ENCODE data around the gene FYN.
A peak's percentile ranks its signal among the peaks of the same experiment; 100 is the strongest.

FYN gene

GRCh38 chr6:111732390-111732789, 140.9 kb downstream of the FYN start:
- H3K4me3 ChIP-seq (ENCODE audit: low read depth, low read length), result no peak overlapping the region
- H3K36me3 ChIP-seq (ENCODE audit: control insufficient read depth, insufficient read depth, low read length), result peaks cover 8% of the 10 kb centered on the region; the same call in 1 of the 2 replicates
- no peaks in the 10 kb centered on the region for H3K27me3 ChIP-seq (ENCODE audit: control insufficient read depth, insufficient read depth, low read length)
- H3K4me1 ChIP-seq (ENCODE audit: control insufficient read depth, insufficient read depth, low read length), result peaks cover 21% of the 10 kb centered on the region
- no peak overlapping the region for H3K9ac ChIP-seq (ENCODE audit: low read length)
- H3K9me3 ChIP-seq (ENCODE audit: control insufficient read depth, insufficient read depth, low read depth, low read length), result peaks cover 20% of the 10 kb centered on the region
- no peak overlapping the region for H3K27ac ChIP-seq (ENCODE audit: low read depth, low read length)

GRCh38 chr6:111731456-111732195, 141.6 kb downstream of the FYN start:
- H3K27ac ChIP-seq (ENCODE audit: low read depth, low read length), result no peak overlapping the region
- H3K9ac ChIP-seq (ENCODE audit: low read length), result no peak overlapping the region
- H3K36me3 ChIP-seq (ENCODE audit: control insufficient read depth, insufficient read depth, low read length), result peaks cover 8% of the 10 kb centered on the region; the same call in 1 of the 2 replicates
- H3K4me3 ChIP-seq (ENCODE audit: low read depth, low read length), result 0 out of 2 replicates have a peak overlapping the region, but pooled peaks have one; percentile 11
- no peaks in the 10 kb centered on the region for H3K27me3 ChIP-seq (ENCODE audit: control insufficient read depth, insufficient read depth, low read length)
- H3K4me1 ChIP-seq (ENCODE audit: control insufficient read depth, insufficient read depth, low read length), result peaks cover 21% of the 10 kb centered on the region
- peaks cover 20% of the 10 kb centered on the region for H3K9me3 ChIP-seq (ENCODE audit: control insufficient read depth, insufficient read depth, low read depth, low read length)

GRCh38 chr6:111730864-111731263, 142.4 kb downstream of the FYN start:
- 0 out of 2 replicates have a peak overlapping the region, but pooled peaks have one; percentile 11 for H3K4me3 ChIP-seq (ENCODE audit: low read depth, low read length)
- H3K27me3 ChIP-seq (ENCODE audit: control insufficient read depth, insufficient read depth, low read length), result no peaks in the 10 kb centered on the region
- H3K4me1 ChIP-seq (ENCODE audit: control insufficient read depth, insufficient read depth, low read length), result peaks cover 21% of the 10 kb centered on the region
- H3K9me3 ChIP-seq (ENCODE audit: control insufficient read depth, insufficient read depth, low read depth, low read length), result peaks cover 20% of the 10 kb centered on the region
- no peak overlapping the region for H3K27ac ChIP-seq (ENCODE audit: low read depth, low read length)
- H3K9ac ChIP-seq (ENCODE audit: low read length), result no peak overlapping the region
- H3K36me3 ChIP-seq (ENCODE audit: control insufficient read depth, insufficient read depth, low read length), result peaks cover 8% of the 10 kb centered on the region; the same call in 1 of the 2 replicates

- Histone ChIP-seq H3K36me3 (ENCODE audit: control insufficient read depth, insufficient read depth, low read length) (no peaks in the 10 kb centered on the region), H3K27me3 (ENCODE audit: control insufficient read depth, insufficient read depth, low read length) (no peaks in the 10 kb centered on the region), H3K27ac (ENCODE audit: low read depth, low read length) (no peak overlapping the region), H3K9ac (ENCODE audit: low read length) (no peak overlapping the region), H3K9me3 (ENCODE audit: control insufficient read depth, insufficient read depth, low read depth, low read length) (peaks cover 7% of the 10 kb centered on the region), H3K4me3 (ENCODE audit: low read depth, low read length) (no peak overlapping the region), H3K4me1 (ENCODE audit: control insufficient read depth, insufficient read depth, low read length) (peaks cover 27% of the 10 kb centered on the region)
Measured at GRCh38 chr6:111727802-111728201, 145.4 kb downstream of the FYN start.

DNA sequence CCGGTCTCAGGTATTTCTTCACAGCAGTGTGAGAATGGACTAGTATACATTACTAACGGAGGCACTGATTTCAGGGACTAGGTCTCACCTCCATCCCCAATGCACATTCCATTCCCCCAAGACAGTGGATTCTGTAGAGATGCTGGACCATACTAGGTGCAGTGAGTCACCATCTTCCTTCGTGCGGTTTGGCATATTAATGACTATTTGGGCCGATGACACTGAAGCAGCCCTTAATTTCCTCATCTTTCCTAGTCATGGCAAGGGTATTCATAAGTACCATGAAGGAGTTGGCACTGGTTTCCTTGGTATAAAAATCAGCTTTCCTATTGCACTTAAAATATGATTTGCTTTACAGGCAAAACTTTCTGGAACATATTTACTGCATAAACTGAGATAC, 146.2 kb downstream of the FYN start:
- Histone ChIP-seq H3K36me3 (ENCODE audit: control insufficient read depth, insufficient read depth, low read length) (no peaks in the 10 kb centered on the region), H3K9me3 (ENCODE audit: control insufficient read depth, insufficient read depth, low read depth, low read length) (no peaks in the 10 kb centered on the region), H3K4me3 (ENCODE audit: low read depth, low read length) (no peak overlapping the region), H3K4me1 (ENCODE audit: control insufficient read depth, insufficient read depth, low read length) (peaks cover 26% of the 10 kb centered on the region), H3K27me3 (ENCODE audit: control insufficient read depth, insufficient read depth, low read length) (no peaks in the 10 kb centered on the region), H3K27ac (ENCODE audit: low read depth, low read length) (no peak overlapping the region), H3K9ac (ENCODE audit: low read length) (no peak overlapping the region)

- Histone ChIP-seq H3K9ac (ENCODE audit: low read length) (no peak overlapping the region), H3K27me3 (ENCODE audit: control insufficient read depth, insufficient read depth, low read length) (no peaks in the 10 kb centered on the region), H3K9me3 (ENCODE audit: control insufficient read depth, insufficient read depth, low read depth, low read length) (no peaks in the 10 kb centered on the region), H3K27ac (ENCODE audit: low read depth, low read length) (no peak overlapping the region), H3K36me3 (ENCODE audit: control insufficient read depth, insufficient read depth, low read length) (no peaks in the 10 kb centered on the region), H3K4me3 (ENCODE audit: low read depth, low read length) (no peak overlapping the region), H3K4me1 (ENCODE audit: control insufficient read depth, insufficient read depth, low read length) (peaks cover 11% of the 10 kb centered on the region; the same call in 1 of the 2 replicates)
Measured at GRCh38 chr6:111725446-111726112, 147.7 kb downstream of the FYN start.

DNA sequence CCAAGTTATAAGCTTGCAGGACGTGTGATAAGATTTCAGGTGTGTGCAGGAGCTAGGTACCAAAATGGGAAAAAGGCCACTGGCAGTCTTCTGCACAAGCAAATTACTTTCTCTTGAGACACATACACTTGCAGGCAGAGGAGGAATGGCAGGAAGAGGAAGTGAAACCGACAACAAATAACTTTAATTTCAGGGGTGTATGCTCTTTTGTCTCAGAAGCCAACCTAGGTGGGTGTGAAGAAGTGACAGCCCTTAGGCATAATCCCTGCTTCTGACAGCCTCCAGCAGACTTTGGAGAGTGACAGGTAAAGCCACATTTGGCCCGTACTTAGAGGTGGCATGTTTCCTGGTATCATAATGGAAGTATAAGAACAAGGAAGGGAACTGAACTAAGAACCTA, 148.7 kb downstream of the FYN start:
- Histone ChIP-seq H3K9ac (ENCODE audit: low read length) (no peak overlapping the region), H3K27ac (ENCODE audit: low read depth, low read length) (no peak overlapping the region), H3K9me3 (ENCODE audit: control insufficient read depth, insufficient read depth, low read depth, low read length) (no peaks in the 10 kb centered on the region), H3K27me3 (ENCODE audit: control insufficient read depth, insufficient read depth, low read length) (no peaks in the 10 kb centered on the region), H3K4me1 (ENCODE audit: control insufficient read depth, insufficient read depth, low read length) (peaks cover 6% of the 10 kb centered on the region; the same call in 1 of the 2 replicates), H3K4me3 (ENCODE audit: low read depth, low read length) (no peak overlapping the region), H3K36me3 (ENCODE audit: control insufficient read depth, insufficient read depth, low read length) (peaks cover 3% of the 10 kb centered on the region; the same call in 1 of the 2 replicates)

GRCh38 chr6:111724039-111724438, 149.2 kb downstream of the FYN start:
- Histone ChIP-seq H3K4me3 (ENCODE audit: low read depth, low read length) (no peak overlapping the region), H3K27ac (ENCODE audit: low read depth, low read length) (no peak overlapping the region), H3K9me3 (ENCODE audit: control insufficient read depth, insufficient read depth, low read depth, low read length) (no peaks in the 10 kb centered on the region), H3K27me3 (ENCODE audit: control insufficient read depth, insufficient read depth, low read length) (no peaks in the 10 kb centered on the region), H3K4me1 (ENCODE audit: control insufficient read depth, insufficient read depth, low read length) (peaks cover 6% of the 10 kb centered on the region; the same call in 1 of the 2 replicates), H3K9ac (ENCODE audit: low read length) (no peak overlapping the region), H3K36me3 (ENCODE audit: control insufficient read depth, insufficient read depth, low read length) (peaks cover 7% of the 10 kb centered on the region; the same call in 1 of the 2 replicates)

DNA sequence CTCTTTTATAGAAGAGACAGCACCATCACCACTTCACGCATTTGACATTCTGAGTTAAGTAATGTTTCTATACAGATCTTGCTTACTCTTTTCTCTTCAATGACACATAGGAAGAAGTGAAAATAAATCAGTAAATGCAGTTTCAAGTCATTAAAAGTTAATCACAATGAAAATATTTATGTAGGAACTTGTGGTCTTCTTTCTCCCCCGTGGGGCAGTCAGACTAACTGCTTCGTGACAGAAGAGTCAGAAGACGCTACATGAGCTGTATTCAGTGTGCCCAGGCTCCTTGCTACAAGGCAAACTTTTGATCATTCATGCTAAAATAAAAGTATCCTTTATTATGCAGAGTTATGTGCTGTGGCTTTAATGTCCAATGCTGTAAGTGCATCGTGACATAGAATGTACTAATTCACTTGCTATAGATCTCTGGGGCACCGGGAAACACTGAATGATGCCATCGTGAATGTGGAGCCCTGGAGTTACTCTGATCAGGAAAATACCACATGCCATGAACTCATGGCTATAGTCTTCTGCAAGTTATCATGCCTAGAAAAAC, 149.8 kb downstream of the FYN start:
- H3K9me3 ChIP-seq (ENCODE audit: control insufficient read depth, insufficient read depth, low read depth, low read length), result no peaks in the 10 kb centered on the region
- H3K27ac ChIP-seq (ENCODE audit: low read depth, low read length), result no peak overlapping the region
- H3K27me3 ChIP-seq (ENCODE audit: control insufficient read depth, insufficient read depth, low read length), result no peaks in the 10 kb centered on the region
- H3K4me1 ChIP-seq (ENCODE audit: control insufficient read depth, insufficient read depth, low read length), result peaks cover 6% of the 10 kb centered on the region; the same call in 1 of the 2 replicates
- H3K4me3 ChIP-seq (ENCODE audit: low read depth, low read length), result no peak overlapping the region
- H3K9ac ChIP-seq (ENCODE audit: low read length), result no peak overlapping the region
- H3K36me3 ChIP-seq (ENCODE audit: control insufficient read depth, insufficient read depth, low read length), result peaks cover 12% of the 10 kb centered on the region

- H3K4me1 ChIP-seq (ENCODE audit: control insufficient read depth, insufficient read depth, low read length), result peaks cover 6% of the 10 kb centered on the region; the same call in 1 of the 2 replicates
- H3K27me3 ChIP-seq (ENCODE audit: control insufficient read depth, insufficient read depth, low read length), result no peaks in the 10 kb centered on the region
- H3K36me3 ChIP-seq (ENCODE audit: control insufficient read depth, insufficient read depth, low read length), result peaks cover 15% of the 10 kb centered on the region
- no peak overlapping the region for H3K9ac ChIP-seq (ENCODE audit: low read length)
- no peak overlapping the region for H3K27ac ChIP-seq (ENCODE audit: low read depth, low read length)
- no peak overlapping the region for H3K4me3 ChIP-seq (ENCODE audit: low read depth, low read length)
- no peaks in the 10 kb centered on the region for H3K9me3 ChIP-seq (ENCODE audit: control insufficient read depth, insufficient read depth, low read depth, low read length)
Measured at GRCh38 chr6:111722179-111722731, 151.0 kb downstream of the FYN start.
